Measurements from ENCODE around the gene LRFN2.

The LRFN2 gene

DNA sequence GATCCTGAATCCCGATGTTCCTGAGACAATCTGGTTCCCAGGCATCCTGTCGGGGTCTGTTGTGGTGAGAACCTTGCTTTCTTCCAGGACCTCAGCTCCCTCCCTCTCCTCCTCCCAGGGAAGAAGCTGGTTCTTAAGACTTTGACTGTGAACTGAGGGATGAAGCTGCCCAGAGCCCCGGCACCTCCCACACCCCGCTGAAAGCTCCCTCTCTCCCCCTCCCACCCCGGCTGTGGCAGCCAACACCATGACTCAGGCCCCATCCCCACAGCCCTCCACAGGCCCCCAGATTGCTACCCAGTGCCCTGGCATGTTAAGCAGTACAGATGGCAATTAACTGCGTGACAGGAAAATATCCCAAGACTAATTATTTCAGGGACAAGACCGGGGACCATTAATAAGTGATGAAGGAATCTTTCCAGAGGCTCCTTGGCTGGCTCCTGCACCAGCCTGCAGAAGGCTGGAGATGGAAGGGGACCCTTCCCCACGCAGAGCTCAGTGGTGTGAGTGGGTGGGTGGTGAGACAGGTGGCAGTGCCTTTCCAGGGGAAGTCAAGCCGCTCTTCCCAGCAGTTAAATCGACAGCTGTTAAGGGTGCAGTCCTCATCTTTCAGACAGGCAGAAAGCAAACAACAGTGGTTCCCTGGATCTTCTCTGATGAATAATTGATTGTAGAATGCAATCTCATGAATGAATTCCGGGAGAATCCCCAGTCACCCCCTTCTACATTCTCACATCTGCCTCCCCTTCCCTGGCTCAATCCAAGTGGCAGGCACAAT is 237.9 kb downstream of the LRFN2 start:
- no peak for DNase-seq (ENCODE audit: low read depth)

- DNase-seq (ENCODE audit: low read depth) = no peak
These were observed 238.6 kb downstream of the LRFN2 start for GRCh38 chr6:40348591-40348990.

- DNase-seq (ENCODE audit: low read depth) = no peak
These were observed 239.6 kb downstream of the LRFN2 start for GRCh38 chr6:40347571-40348011.

GRCh38 chr6:40346246-40346645 is 240.9 kb downstream of the LRFN2 start:
- no peak for DNase-seq (ENCODE audit: low read depth)

DNA sequence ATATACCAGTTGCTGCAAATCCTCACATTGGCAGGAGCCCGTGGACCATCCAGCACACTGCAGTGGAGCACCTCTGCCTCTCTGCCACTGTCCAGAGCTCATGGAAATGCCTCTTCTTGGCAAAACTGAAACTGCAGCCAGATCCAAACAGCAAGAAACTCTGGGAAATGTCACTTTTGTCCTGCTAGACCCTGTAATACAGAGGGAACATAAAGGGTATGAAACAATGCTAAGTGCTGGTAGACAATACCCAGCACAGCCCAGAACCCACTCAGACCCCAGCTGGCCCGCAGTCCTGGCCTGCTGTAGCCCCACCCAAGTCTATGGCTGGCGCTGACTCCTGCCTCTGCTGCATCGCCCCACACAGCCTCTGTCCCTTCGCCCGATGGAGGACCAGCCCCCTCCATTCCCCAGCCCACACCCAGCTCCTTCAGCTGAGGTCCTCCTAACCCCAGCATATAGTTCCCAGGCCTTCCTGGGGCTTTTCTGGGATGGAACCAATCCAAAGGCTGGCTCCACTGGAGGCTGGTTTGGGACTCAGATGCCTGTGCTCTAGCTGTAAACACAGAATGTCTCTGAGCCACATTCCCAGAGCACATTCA is 242.5 kb downstream of the LRFN2 start:
- DNase-seq (ENCODE audit: low read depth) = no peak

GRCh38 chr6:40343877-40344565 is 243.1 kb downstream of the LRFN2 start:
- no peak for DNase-seq (ENCODE audit: low read depth)

- DNase-seq (ENCODE audit: low read depth) = no peak
These were observed 243.8 kb downstream of the LRFN2 start for GRCh38 chr6:40343318-40343876.

- DNase-seq (ENCODE audit: low read depth) = no peak
These were observed 244.4 kb downstream of the LRFN2 start for GRCh38 chr6:40342723-40343122.

DNA sequence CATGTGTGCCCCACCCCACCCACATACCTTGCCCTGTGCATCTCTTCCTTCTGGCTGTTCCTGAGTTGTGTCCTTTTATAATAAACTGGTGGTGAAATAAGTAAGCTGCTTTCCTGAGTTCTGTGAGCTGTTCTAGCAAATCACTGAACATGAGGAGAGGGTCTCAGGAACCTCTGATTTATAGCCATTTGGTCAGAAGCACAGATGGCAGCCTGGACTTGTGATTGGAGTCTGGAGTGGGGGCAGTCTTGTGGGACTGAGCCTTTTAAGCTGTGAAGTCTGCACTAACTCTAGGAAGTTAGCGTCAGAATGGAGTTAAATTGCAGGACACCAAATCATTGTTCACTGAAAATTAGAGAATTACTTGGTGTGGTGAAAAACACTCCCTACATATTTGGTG is 245.4 kb downstream of the LRFN2 start:
- DNase-seq (ENCODE audit: low read depth) = no peak
